HG03066 (cell line): ENCODE data around the gene EMC8.
"Not testable (repeated sequence)": the region's sequence is repeated elsewhere in the genome, so short reads cannot be mapped to it uniquely, and the experiment has no call there.

Experiments
- ATAC-seq: cut with Tn5 transposase; IDR thresholded peaks from one replicate; pipeline ENCODE4 v1.9.1; 2021; ENCODE audit warnings: low read depth; ENCODE audit not compliant: unreplicated experiment

The EMC8 gene

DNA sequence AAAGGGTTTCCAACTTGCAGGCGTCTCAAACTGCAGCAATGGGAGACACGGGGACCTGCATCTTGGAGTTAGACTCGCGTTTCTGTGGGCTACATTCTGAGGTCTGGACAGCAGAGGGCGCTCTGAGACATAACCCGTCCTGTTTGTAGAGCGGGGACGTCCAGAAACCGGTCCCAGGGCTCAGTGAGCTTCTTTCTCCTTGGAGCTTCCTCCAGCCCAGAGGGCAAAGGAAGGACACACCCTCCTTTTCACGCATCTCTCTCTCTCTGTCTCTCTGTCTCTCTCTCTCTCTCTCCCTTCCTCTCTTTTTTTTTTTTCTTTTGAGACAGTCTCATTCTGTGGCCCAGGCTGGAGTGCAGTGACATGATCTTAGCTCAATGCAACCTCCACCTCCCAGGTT lies 19.9 kb upstream of the EMC8 start:
- ATAC-seq = no peak

DNA sequence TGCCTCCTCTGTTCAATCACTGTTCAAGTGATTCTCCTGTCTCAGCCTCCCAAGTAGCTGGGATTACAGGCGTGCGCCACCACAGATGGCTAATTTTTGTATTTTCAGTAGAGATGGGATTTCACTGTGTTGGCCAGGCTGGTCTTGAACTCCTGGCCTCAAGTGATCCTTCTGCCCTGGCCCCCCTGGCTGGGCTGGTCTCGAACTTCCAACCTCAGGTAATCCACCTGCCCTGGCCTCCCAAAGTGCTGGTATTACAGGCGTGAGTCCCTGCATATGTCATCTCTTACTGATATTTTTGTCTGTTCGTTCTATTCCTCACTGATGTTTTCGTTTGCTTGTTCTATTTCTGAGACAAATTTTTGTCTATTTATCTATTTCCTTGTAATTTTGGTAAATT lies 17.9 kb upstream of the EMC8 start:
- not testable (repeated sequence) for ATAC-seq

DNA sequence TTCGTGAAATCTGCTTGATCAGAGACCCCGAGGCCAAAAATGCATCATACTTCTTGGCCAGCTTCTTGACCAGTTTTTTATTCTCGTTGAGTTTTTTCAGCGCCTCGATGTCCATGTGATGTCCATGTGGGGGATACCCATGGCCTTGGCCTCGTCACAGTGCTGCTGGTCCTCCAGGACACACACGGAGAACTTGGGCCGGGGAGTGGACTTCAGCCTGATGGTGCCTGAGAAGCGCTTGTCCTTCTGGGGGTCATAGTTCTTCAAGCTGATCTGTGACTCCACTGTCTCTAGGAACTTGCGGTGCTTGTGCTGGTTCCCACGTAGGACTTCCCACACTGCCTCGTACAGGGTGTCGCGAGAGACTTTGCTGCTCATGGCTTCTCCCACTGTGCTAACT lies 16.8 kb upstream of the EMC8 start:
- no peak for ATAC-seq

DNA sequence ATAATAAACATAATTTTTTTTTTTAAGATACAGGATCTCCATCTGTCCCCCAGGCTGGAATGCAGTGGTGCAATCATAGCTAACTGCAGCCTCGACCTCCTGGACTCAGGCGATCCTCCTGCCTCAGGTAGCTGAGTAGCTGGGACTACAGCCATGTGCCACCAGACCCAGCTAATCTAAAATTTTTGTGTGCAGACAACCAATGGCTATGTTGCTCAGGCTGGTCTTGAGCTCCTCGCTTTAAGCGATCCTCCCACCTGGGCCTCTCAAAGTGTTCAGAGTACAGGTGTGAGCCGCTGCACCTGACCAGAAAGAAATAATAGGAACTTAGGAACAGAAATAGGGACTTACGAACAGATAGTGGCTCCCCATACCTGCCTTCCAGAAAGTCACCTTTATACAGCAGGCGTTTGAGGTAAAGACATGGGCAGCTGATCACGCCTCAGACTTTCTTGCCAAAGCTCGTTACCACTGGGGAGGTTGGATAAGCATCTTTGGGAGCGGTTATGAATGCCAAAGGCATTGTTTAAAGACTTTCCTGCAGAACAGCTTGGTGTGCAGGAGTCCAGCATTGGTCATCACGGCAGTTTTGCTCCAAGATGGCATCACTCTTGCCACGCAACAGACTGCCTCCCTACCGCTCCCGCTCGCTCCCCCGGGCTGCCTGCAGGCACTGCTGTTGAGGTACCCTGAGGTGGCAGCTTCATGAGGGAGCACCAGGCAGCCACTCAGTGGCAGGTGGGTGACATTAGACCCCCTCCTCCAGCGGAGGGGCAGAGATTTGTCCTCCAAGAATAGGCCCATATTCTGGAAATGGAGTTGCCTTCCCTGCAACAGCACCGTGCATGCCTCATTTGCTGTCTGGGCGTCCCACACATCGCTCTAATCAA lies 13.7 kb upstream of the EMC8 start:
- ATAC-seq = no peak

DNA sequence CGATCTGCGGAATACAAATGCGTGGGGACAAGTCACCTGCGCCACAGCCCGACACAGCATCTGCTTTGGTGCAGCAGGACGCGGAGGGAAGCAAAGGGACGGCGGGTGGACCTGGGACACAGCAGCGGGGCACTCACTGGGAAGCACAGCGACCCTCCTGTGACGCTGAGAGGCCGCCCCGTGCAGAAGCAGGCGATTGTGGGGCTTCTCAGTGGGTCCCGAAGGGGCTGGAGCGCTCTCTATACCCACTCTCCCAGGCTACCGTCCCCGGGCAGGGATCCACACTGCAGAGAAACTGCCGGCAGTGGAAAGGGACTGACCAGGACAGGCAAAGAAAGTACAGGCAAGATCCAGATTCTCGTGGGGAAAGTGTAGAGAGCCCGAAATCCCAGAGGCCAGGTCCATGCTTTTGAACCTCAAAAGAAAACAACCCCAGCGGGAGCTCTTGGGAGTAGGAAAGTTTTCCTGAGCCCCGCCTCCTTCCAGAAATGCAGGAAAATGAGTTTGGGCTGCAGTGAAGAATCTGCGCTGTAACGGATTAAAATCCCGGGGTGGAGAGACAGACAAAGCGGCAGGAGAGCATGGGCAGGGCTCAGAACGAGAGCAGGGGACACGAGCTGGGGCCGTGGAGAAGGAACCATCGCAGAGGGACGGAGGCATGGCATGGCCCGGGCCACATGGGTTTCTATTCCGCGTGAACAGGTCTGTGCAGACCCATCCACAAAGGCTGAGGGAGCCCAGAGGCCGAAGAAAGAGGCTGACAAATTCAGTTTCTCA lies 12.9 kb upstream of the EMC8 start:
- ATAC-seq = no peak

DNA sequence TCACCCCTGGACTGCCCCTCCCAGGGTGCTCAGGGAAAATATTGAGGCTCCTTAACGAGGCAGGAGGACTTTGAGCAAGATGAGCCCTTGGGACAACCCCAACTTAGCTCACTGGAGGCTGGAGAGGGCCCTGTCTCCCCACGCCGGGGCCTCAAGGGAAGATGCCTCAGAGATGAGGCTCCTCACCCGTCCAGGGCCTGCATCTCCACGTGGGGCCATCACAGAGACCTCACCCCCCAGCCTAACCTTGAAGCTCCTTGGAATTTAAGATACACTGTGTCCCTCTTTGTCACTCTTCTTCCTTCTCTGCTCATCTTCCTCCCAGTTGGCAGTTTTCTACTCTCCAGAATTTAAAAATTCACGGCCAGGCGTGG lies 11.4 kb upstream of the EMC8 start:
- ATAC-seq = no peak

DNA sequence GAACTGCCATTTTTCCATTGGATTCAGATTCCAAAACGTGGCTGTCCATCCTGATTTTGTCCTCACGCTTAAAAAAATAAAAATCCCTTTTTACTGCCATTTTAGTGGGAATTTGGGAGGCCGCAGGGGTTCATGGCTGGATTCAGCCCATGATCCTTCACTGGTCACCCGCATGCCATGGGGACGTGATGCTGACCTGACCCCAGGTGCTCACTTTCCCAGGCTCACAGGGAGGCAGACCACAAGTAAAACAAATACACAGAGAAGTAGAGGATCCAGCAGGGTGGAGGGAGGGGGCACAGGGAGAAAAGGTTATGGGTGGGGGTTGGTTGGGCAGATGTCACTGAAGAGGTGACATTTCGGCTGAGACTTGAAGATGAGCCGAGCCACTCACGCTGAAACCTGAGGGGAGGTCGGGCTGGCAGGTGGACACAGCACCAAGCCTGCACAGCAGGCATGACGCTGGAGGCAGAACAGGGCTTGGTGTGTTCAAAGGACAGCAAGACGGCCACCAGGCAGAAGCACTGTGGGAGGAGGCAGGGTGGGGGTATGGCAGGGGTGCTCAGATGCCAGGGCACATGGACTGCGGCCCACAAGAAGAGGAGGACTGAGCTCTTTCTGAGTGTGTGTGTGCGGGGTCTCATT lies 10.9 kb upstream of the EMC8 start:
- no peak for ATAC-seq

DNA sequence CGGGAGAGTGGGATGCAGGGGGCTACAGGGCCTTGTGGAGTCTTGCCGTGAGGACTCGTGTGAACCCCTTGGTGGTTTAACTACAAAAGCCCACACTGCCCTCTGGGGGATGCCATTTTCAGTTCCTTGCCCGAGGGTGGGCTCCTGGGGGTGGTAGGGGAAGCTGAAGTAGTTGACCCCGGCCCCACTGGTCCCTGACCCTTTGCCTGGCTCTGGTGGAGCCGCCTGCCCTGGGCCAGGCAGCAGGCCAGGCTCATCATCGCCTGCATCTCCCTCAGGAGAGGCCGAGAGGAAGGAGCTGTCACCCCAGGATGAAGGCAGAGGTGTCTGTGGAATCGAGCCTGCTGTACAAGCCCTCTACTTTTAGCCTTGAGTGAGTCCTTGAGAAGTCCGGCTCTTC lies 10.3 kb upstream of the EMC8 start:
- ATAC-seq = no peak

DNA sequence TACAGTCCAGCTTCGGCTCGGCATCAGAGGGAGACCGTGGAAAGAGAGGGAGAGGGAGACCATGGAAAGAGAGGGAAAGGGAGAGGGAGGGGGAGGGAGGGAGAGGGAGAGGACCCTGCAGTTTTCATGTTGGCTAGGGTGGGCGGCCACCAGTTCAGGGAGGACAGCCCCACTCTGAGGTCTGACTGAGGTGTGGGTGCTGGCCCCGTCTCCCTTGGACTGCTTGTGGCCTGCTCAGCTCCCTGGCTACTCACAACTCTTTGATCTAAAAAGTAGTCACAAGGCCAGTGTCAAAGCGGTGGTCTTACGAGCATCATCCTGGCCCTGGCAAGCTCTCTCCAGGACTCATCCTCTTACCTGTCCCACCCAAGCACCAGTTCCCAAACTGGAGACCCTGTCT lies 9.6 kb upstream of the EMC8 start:
- ATAC-seq = no peak

DNA sequence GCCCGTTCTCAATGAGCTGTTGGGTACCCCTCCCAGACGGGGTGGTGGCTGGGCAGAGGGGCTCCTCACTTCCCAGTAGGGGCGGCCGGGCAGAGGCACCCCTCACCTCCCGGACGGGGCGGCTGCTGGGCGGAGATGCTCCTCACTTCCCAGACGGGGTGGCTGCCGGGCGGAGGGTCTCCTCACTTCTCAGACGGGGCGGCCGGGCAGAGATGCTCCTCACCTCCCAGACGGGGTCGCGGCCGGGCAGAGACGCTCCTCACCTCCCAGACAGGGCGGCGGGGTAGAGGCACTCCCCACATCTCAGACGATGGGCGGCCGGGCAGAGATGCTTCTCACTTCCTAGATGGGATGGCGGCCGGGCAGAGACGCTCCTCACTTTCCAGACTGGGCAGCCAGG lies 8.8 kb upstream of the EMC8 start:
- ATAC-seq = not testable (repeated sequence)

DNA sequence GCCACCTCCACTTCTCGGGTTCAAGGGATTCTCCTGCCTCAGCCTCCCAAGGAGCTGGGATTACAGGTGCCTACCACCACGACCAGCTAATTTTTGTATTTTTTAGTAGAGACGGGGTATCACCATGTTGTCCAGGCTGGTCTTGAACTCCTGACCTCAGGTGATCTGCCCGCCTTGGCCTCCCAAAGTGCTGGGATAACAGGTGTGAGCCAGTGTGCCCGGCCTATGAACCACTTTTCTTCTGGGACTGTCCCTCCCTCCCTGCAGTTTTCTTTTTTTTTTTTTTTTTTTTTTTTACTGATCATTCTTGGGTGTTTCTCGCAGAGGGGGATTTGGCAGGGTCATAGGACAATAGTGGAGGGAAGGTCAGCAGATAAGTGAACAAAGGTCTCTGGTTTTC lies 8.0 kb upstream of the EMC8 start:
- not testable (repeated sequence) for ATAC-seq

DNA sequence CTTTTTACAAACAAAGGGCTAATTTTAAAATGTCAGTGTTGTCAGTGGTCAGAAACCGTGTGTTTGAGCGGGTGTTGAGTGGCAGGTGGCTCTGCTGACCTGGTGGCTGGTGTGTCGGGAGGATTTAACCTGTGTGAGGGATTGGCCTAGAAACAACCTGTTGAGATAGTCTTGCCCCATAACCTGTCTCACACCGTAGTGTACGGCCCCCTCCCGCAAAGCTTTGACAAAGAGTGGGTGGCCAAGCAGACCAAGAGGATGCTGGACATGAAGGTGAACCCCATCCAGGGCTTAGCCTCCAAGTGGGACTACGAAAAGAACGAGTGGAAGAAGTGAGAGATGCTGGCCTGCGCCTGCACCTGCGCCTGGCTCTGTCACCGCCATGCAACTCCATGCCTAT lies 7.2 kb upstream of the EMC8 start:
- ATAC-seq = no peak

DNA sequence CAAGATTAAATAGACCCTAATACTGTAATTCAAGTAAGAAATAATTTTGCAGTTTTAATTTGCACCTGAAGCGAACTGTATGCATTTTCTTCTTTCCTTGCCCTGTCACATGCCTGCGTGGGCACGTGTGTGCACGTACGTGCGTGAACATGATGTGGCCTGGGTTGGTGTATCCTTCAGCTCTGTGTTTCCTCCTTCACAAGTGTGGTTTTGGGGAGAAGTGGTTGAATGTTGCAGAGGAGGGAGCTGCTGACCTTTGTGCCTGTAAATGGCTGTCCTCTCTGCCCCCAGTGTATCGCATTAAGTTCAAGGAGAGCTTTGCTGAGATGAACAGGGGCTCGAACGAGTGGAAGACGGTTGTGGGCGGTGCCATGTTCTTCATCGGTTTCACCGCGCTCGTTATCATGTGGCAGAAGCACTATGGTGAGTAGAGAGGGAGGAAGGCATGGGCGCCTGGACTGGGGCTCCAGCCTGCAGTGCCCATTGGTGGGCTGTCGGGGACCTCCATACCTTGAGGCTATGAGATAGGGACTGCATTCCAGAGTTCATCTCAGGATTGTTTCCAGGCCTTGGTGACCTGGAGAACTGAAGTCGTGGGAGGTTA lies 6.2 kb upstream of the EMC8 start:
- ATAC-seq = no peak

DNA sequence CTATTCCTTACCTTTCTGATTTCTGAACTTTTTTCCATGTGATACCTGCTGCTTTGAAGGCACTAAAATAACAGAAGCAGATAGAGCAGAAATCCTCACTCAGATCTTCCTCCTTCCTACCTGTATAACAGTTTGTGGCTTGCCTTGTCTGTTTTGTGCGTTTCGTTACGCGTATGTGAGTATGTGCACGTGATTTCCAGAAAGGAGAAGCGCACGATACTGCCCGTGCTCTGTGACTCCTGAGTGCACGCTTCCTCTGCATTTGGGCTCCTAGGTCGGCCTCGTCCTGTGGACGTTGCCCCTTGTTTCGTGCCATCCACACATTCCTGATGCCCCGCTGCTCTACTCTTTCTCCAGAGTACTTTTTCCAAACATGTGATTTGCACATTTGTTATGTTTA lies 4.2 kb upstream of the EMC8 start:
- ATAC-seq = no peak

DNA sequence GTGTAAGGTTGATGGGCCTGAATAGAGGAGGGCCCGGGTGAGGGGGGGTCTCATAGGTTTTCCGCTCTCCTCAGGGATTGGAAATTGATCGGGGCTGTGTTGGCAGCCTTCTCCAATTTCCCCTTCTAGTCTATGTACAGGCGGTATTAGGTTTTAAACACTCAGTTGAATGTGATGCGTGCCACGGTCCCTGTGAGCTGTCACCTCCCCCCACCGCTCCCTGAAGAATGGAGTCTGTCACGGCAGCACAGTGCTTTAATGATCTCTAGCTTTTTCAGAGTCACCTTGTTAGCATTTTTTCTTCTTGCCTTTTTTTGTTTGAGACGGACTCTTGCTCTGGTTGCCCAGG lies 951 bp upstream of the EMC8 start:
- ATAC-seq = no peak

DNA sequence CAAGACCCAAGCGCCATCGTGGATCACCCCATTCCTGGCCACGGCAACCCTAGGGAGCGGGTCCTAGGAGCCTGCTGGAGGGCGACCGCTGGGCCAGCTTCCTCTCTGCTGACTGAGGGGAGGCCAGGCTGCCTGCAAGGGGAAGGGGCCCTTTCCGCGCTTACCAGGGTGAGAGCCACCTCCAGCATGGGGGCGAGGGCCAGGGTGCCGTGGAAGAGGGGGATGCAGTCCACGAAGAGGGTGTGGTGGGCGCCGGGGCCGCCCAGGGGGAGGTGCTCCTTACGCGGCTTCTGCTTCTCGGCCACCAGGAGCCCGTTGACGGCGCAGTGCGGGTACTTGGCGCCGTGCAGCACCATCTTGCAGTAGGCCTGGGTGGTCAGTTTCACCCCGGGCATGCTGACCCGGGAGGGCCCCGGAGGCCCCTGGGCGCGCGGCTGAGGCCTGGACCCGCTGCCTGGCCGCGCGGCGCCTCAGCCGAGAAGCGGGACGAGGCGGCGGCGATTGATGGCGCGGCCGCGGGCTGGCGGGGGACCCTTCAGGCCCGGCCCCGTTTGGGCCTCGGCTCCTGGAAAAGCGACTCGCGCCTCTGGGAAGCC lies 345 bp downstream of the EMC8 start:
- ATAC-seq = peak; percentile 26

DNA sequence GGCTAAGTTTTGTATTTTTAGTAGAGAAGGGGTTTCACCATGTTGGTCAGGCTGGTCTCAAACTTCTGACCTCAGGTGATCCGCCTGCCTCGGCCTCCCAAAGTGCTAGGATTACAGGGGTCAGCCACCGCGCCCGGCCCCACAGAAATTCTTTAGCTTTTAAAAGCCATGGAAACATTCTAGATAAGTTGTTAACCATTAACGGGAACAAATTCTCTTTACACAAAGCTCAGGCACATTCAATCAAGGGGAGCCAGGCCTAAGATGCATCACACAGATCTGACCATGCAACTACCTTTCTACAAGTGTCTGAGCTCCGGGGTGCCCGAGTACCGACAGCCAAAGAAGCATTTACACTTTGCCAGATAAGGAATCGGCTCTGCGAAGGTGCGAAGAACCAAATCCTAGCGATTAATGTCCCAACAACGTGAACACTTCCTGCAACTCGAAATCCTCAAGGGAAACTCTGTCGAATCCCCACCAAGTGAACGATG lies 1.0 kb downstream of the EMC8 start:
- no peak for ATAC-seq

DNA sequence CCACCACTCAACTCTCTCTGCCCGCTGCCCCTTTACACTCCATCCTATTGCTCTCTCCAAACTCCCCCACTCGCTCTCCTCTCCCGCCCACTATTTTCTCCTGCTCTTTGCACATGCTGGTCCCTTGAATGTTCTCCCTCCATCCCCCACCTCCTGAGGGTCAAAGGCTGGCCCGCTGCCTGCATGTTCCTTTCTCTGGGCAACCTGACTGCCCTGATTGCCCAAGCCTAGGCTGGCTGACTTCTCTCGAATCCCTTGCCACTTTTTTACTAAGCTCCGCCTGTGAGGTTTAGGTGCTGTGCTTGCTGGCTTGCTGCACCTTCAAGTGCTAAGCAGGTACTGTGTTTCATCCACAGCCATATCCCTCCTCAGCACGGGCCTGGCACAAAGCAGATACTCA lies 2.7 kb downstream of the EMC8 start:
- no peak for ATAC-seq

DNA sequence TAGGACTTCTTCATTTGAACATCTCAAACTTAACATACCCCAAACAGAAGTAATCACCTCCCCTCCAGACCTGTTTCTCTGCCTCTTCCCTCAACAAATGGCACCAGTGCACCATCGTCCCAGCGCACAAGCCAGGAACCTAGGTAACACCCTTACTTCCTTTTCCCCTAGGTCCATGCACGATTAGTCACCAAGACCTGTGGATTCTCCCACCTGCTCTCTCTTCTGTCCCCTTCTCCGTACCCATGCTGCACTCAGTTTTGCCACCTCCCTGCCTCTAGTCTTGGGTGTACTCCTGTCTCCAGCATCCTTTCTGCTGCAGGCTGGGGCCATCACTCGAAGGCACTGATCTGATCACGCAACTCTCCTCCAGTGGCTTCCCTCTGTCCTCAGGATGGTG lies 3.2 kb downstream of the EMC8 start:
- no peak for ATAC-seq

DNA sequence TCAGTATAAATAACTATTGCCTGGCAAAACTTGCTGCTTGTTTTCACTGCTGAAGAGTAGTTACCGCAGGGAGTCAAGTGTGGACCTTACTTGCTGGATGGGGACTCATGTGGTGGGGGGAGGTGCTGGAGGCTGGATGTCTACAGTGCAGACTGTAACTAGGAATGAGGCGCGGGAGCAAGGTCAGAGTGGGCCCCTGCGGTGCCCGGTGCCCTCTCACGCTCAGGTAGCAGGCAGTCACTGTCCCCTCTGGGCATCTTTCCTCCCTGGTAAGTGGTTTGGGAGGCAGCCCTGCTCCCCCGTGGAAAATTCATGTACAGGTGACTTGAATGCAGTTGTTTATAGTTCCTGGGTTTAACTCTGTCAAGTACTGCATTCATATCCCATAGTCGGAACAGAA lies 4.6 kb downstream of the EMC8 start:
- no peak for ATAC-seq
